ENCODE results near the gene RGS6.

- TF ChIP-seq CTCF (IDR thresholded peaks at IDR 0.05) (no peak), POLR2A (IDR thresholded peaks at IDR 0.05) (no peak), POLR2AphosphoS5 (IDR thresholded peaks at IDR 0.05) (no peak)
Measured at GRCh38 chr14:72545411-72546311, 613.4 kb downstream of the RGS6 start.

Data from breast epithelium (tissue), 3 donors.